H9 (cell line): ENCODE measurements around the gene FBXO11. TPM values are rescaled to one million over a fixed set of nuclear protein-coding genes. Genes with fewer than 3 reads are reported as not detected.

Source experiments
- DNase-seq: peaks from one replicate; pipeline ENCODE4 v3.0.0-alpha.2; 2017
- H2AFZ ChIP-seq: one replicate; pipeline ENCODE4 v1.6.1; 2013; ENCODE audit warnings: mild to moderate bottlenecking, low read length, control low read depth, moderate library complexity
- H2AK5ac ChIP-seq: 2 replicates; pipeline ENCODE4 v1.6.1; 2013; ENCODE audit warnings: low read length, control low read depth, mixed read lengths; ENCODE audit not compliant: insufficient read length
- H2BK120ac ChIP-seq: one replicate; pipeline ENCODE4 v1.6.1; 2013; ENCODE audit warnings: low read depth, mild to moderate bottlenecking, low read length, control low read depth, inconsistent platforms; ENCODE audit not compliant: poor library complexity, severe bottlenecking
- H2BK12ac ChIP-seq: 2 replicates; pipeline ENCODE4 v1.6.1; 2013; ENCODE audit warnings: low read length, control low read depth, mixed read lengths, low read depth; ENCODE audit not compliant: insufficient read length
- H2BK15ac ChIP-seq: 2 replicates; pipeline ENCODE4 v1.6.1; 2013; ENCODE audit warnings: low read depth, low read length, control low read depth
- H2BK20ac ChIP-seq: one replicate; pipeline ENCODE4 v1.6.1; 2013; ENCODE audit warnings: low read depth, mild to moderate bottlenecking, low read length, control low read depth, inconsistent platforms; ENCODE audit not compliant: poor library complexity, severe bottlenecking
- H2BK5ac ChIP-seq: 2 replicates; pipeline ENCODE4 v1.6.1; 2013; ENCODE audit warnings: low read length, control low read depth, mixed read lengths; ENCODE audit not compliant: insufficient read length
- H3K14ac ChIP-seq: 2 replicates; pipeline ENCODE4 v1.6.1; 2013; ENCODE audit warnings: low read length, control low read depth; ENCODE audit not compliant: insufficient read depth
- H3K18ac ChIP-seq: 2 replicates; pipeline ENCODE4 v1.6.1; 2013; ENCODE audit warnings: low read depth, mild to moderate bottlenecking, mixed read lengths, low read length, control low read depth; ENCODE audit not compliant: insufficient read length
- H3K23ac ChIP-seq: 2 replicates; pipeline ENCODE4 v1.6.1; 2013; ENCODE audit warnings: low read length, control low read depth, mixed read lengths, low read depth; ENCODE audit not compliant: insufficient read length
- H3K23me2 ChIP-seq: 2 replicates; pipeline ENCODE4 v1.6.1; 2013; ENCODE audit warnings: low read depth, mild to moderate bottlenecking, mixed read lengths, low read length, control low read depth; ENCODE audit not compliant: insufficient read length, poor library complexity, severe bottlenecking
- H3K27ac ChIP-seq: 2 replicates; pipeline ENCODE4 v1.5.1; 2013; ENCODE audit warnings: low read length, control low read depth, mixed read lengths, low read depth; ENCODE audit not compliant: insufficient read length
- H3K27me3 ChIP-seq: 2 replicates; pipeline ENCODE4 v1.6.1; 2013; ENCODE audit warnings: low read length, control low read depth, inconsistent platforms; ENCODE audit not compliant: insufficient read depth
- H3K4ac ChIP-seq: 2 replicates; pipeline ENCODE4 v1.6.1; 2013; ENCODE audit warnings: low read depth, mild to moderate bottlenecking, control low read depth, inconsistent platforms, low read length, moderate library complexity
- H3K4me1 ChIP-seq: 2 replicates; pipeline ENCODE4 v1.6.1; 2013; ENCODE audit warnings: low read length, control low read depth, inconsistent platforms; ENCODE audit not compliant: insufficient read depth
- H3K4me2 ChIP-seq: 2 replicates; pipeline ENCODE4 v1.6.1; 2013; ENCODE audit warnings: low read length, control low read depth, mixed read lengths; ENCODE audit not compliant: insufficient read length, insufficient read depth
- H3K56ac ChIP-seq: 2 replicates; pipeline ENCODE4 v1.6.1; 2013; ENCODE audit warnings: low read depth, mild to moderate bottlenecking, mixed read lengths, low read length, control low read depth; ENCODE audit not compliant: insufficient read length
- H3K79me1 ChIP-seq: 2 replicates; pipeline ENCODE4 v1.6.1; 2013; ENCODE audit warnings: low read depth, mild to moderate bottlenecking, moderate library complexity, low read length, control low read depth, inconsistent platforms; ENCODE audit not compliant: insufficient read depth, poor library complexity, severe bottlenecking
- H3K79me2 ChIP-seq: 2 replicates; pipeline ENCODE4 v1.6.1; 2013; ENCODE audit warnings: low read length, control low read depth, inconsistent platforms; ENCODE audit not compliant: insufficient read depth
- H3K9ac ChIP-seq: 2 replicates; pipeline ENCODE4 v1.6.1; 2013; ENCODE audit warnings: low read length, control low read depth, mixed read lengths; ENCODE audit not compliant: insufficient read length; ENCODE audit errors: extremely low read depth
- H3K9me3 ChIP-seq: one replicate; pipeline ENCODE4 v1.6.1; 2013; ENCODE audit warnings: low read depth, low read length, inconsistent platforms; ENCODE audit not compliant: control insufficient read depth
- H3T11ph ChIP-seq: one replicate; pipeline ENCODE4 v1.6.1; 2013; ENCODE audit warnings: mild to moderate bottlenecking, low read length, control low read depth, inconsistent platforms
- H4K20me1 ChIP-seq: one replicate; pipeline ENCODE4 v1.6.1; 2013; ENCODE audit not compliant: control insufficient read depth, insufficient read length, insufficient read depth
- H4K5ac ChIP-seq: 2 replicates; pipeline ENCODE4 v1.6.1; 2013; ENCODE audit warnings: low read depth, mild to moderate bottlenecking, mixed read lengths, low read length, control low read depth; ENCODE audit not compliant: insufficient read length
- H4K8ac ChIP-seq: replicated peaks from 2 replicates; pipeline ENCODE4 v1.6.1; 2013; ENCODE audit warnings: low read length, control low read depth, mixed read lengths, low read depth; ENCODE audit not compliant: insufficient read length
- H4K91ac ChIP-seq: 2 replicates; pipeline ENCODE4 v1.6.1; 2013; ENCODE audit warnings: low read depth, mild to moderate bottlenecking, moderate library complexity, mixed read lengths, low read length, control low read depth; ENCODE audit not compliant: insufficient read length
- H3K27ac Mint-ChIP-seq, 3 experiments: 2 replicates in 2 of 3; 3 replicates in 1 of 3; pipeline ENCODE4 v1.8.0; 2020 to 2021; ENCODE audit warnings: mixed read lengths in 3 of 3, mild to moderate bottlenecking in 1 of 3, moderate library complexity in 1 of 3
- H3K27me3 Mint-ChIP-seq: 2 replicates; pipeline ENCODE4 v1.8.0; 2021; ENCODE audit warnings: low read depth, mild to moderate bottlenecking, moderate library complexity, mixed read lengths
- H3K36me3 Mint-ChIP-seq, 3 experiments: 2 replicates in 2 of 3; 3 replicates in 1 of 3; pipeline ENCODE4 v1.8.0; 2020 to 2021; ENCODE audit warnings: low read depth in 3 of 3, mixed read lengths in 3 of 3; ENCODE audit not compliant: insufficient read depth in 1 of 3
- H3K4me1 Mint-ChIP-seq, 2 experiments: 2 replicates each; pipeline ENCODE4 v1.8.0; 2020; ENCODE audit warnings: mixed read lengths in 2 of 2
- H3K4me3 Mint-ChIP-seq, 2 experiments: 2 replicates in 1 of 2; 3 replicates in 1 of 2; pipeline ENCODE4 v1.8.0; 2020 to 2021; ENCODE audit warnings: mild to moderate bottlenecking in 2 of 2, mixed read lengths in 2 of 2, moderate library complexity in 1 of 2
- H3K9me3 Mint-ChIP-seq, 2 experiments: 2 replicates in 1 of 2; 3 replicates in 1 of 2; pipeline ENCODE4 v1.8.0; 2020; ENCODE audit warnings: mild to moderate bottlenecking in 2 of 2, mixed read lengths in 2 of 2, moderate library complexity in 1 of 2
- CTCF ChIP-seq: fragments of 200-600 bp; sonication (generic); conservative IDR thresholded peaks from 3 replicates; pipeline ENCODE4 v1.8.0; 2021; ENCODE audit warnings: antibody characterized with exemption, mild to moderate bottlenecking
- whole genome bisulfite sequencing: extraction: QIAGEN DNeasy Blood & Tissue Kit; methylation state at CpG from one replicate; pipeline ENCODE4 v1.1.7; 2013; ENCODE audit warnings: missing lambda C conversion rate, low lambda C conversion rate, mixed read lengths; ENCODE audit not compliant: insufficient read length; ENCODE audit errors: extremely low coverage; 5-methylcytosine and 5-hydroxymethylcytosine counted together
- total RNA-seq: library from RNA; stranded (reverse); gene quantifications from 2 replicates; pipeline ENCODE4 v1.2.1, GENCODE V29; 2021

FBXO11 gene
- total RNA-seq, 1 experiment from 2014 or later, result 68.8 TPM

- Histone ChIP-seq H2BK20ac (no peak overlapping the region), H3K56ac (no peak overlapping the region), H4K91ac (no peak overlapping the region), H3K27me3 (no peaks in the 10 kb centered on the region), H3T11ph (no peak overlapping the region), H4K8ac (no peak overlapping the region), H3K79me2 (peaks cover 53% of the 10 kb centered on the region), H3K18ac (no peak overlapping the region), H4K20me1 (no peaks in the 10 kb centered on the region), H2AK5ac (no peak overlapping the region), H3K27ac (no peak overlapping the region), H2BK120ac (no peak overlapping the region), H3K9me3 (no peaks in the 10 kb centered on the region), H3K4ac (no peak overlapping the region), H3K79me1 (peaks cover 6% of the 10 kb centered on the region), H4K5ac (no peak overlapping the region), H2AFZ (no peak overlapping the region), H3K4me1 (no peaks in the 10 kb centered on the region; the same call in 1 of the 2 replicates), H3K14ac (no peak overlapping the region), H3K9ac (no peak overlapping the region), H2BK12ac (no peak overlapping the region), H2BK5ac (no peak overlapping the region), H3K23ac (no peak overlapping the region), H3K23me2 (peaks cover 4% of the 10 kb centered on the region), H2BK15ac (no peak overlapping the region), H3K4me2 (peak overlapping the region; percentile 59)
- no peak for DNase-seq
- peak overlapping the region; percentile 92 to 96 for H3K4me3 Mint-ChIP-seq
- no peak for TF ChIP-seq CTCF
- H3K4me1 Mint-ChIP-seq, result peaks cover 20 to 26% of the 10 kb centered on the region in 2 experiments
- no CpG with 5 or more reads among the region's 7 CpGs for WGBS
- peaks cover 15 to 31% (median 27%) of the 10 kb centered on the region in 3 experiments for H3K36me3 Mint-ChIP-seq
- H3K9me3 Mint-ChIP-seq, result no peaks in the 10 kb centered on the region; a peak in 2 of 5 replicates
- H3K27me3 Mint-ChIP-seq, result no peaks in the 10 kb centered on the region
- H3K27ac Mint-ChIP-seq, result peak overlapping the region in 2 of 3 experiments; percentile 26 to 63; a peak in 4 of 7 replicates
Measured at GRCh38 chr2:47785986-47786385, 120.3 kb downstream of the FBXO11 start.
